H4 (cell line): ENCODE results near the gene EHMT1. TPM values are rescaled to one million over a fixed set of nuclear protein-coding genes. Genes with fewer than 3 reads are reported as not detected.
A peak's percentile ranks its signal among the peaks of the same experiment; 100 is the strongest.
"Not testable (repeated sequence)": the region's sequence is repeated elsewhere in the genome, so short reads cannot be mapped to it uniquely, and the experiment has no call there.

Source experiments
- DNase-seq: peaks from one replicate; pipeline ENCODE4 v3.0.0-alpha.2; 2015; ENCODE audit warnings: low spot score
- total RNA-seq: library from RNA; depleted of rRNA; stranded (reverse); fragments of >200 nt; shearing (Covaris generic); gene quantifications from 2 replicates; pipeline ENCODE4 v1.2.3, GENCODE V29; 2014

EHMT1 gene
- total RNA-seq, 1 experiment from 2014 or later, result 18.6 TPM

DNA sequence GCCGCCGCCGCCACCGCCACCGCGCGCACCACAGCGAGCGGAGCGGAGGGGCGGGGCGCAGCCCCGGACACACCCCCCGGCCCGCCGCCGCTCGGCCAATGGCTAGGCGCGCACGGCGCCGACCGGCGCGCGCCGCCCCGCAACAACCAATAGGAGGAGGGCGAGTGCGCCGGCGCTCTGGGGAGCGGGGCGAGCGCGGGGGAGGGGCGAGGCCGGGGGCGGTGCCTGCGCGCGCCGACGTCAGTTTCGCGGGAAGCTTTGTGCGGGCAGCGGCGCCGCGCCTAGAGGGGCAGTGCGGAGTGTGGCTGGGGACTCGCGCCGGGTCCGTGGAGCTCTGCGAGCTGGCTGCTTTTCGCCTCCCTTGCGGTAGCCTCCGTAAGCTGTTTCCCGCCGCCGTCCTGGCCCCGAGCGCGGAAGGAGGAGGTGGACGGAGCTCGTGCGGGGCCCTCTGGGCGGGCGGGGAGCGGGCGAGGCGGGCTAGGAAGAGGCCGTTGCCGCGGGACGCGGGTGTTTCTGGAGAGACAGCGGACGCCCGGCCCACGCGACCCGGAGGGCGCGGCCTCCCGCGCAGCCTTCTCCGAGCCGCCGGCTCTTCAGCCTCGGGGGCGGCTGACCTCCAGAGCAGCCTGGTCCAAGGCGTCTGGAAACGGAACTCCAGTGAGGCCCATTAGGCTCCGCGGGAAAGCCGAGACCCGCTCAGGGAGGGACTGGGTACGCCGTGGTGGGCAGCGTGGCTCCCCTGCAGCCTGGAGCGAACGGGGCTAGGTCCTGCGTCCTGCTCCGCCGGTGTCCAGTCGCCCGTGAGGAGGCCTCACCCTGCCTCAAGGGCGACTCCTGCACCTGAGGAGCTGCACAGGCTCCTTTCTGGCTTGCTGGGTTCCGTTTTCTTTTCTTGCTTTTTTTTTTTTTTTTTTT is 28.1 kb upstream of the EHMT1 start, which contains the start of gene ZMYND19:
Gene ZMYND19, minus strand, starts transcription at position 44 of the 915 bp plus-strand sequence. CDS start 249 bp downstream, outside the sequence.
- peak; percentile 66 for DNase-seq

DNA sequence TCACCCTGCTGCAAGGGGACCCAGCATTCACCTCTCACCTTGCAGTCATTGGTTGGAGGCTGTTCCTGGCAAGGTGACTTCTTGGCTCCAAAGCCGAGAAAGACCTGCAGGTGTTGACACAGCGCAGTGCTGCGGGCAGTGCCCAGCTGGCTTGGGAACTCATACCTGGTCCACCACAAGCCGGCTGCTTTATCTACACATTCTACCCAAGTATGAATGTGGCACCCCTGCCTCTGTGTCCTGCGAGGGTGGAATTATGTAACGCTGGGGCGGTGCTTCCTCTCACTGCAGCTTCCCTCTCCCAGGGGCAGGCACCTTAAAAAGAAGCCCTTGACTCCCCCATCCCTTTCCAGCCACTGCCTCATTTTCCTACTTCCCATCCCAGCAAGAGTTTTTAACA is 26.0 kb upstream of the EHMT1 start:
- DNase-seq, result no peak

- no peak for DNase-seq
Measured at GRCh38 chr9:137593176-137593575, 25.6 kb upstream of the EHMT1 start.

GRCh38 chr9:137596577-137596976 is 22.2 kb upstream of the EHMT1 start:
- DNase-seq, result not testable (repeated sequence)

DNA sequence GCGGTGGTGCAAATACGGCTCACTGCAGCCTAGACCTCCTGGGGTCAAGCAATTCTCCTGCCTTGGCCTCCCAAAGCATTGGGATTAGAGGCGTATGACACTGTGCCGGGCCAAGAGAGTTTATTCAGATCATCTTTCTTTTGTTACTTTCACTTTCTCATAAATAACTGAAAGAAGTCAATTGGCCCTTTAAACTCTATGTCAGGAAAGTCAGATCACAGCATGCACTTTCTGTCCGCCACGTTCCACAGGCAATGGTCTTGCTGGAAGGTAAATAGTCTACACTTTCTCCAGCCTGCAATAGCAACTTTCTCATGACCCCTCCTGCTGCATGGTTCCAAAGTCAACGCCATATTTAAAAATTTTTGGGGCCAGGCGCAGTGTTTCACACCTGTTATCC is 19.9 kb upstream of the EHMT1 start:
- no peak for DNase-seq

- DNase-seq, result no peak
Measured at GRCh38 chr9:137602661-137603060, 16.1 kb upstream of the EHMT1 start.

GRCh38 chr9:137603879-137604278 is 14.9 kb upstream of the EHMT1 start:
- no peak for DNase-seq

DNA sequence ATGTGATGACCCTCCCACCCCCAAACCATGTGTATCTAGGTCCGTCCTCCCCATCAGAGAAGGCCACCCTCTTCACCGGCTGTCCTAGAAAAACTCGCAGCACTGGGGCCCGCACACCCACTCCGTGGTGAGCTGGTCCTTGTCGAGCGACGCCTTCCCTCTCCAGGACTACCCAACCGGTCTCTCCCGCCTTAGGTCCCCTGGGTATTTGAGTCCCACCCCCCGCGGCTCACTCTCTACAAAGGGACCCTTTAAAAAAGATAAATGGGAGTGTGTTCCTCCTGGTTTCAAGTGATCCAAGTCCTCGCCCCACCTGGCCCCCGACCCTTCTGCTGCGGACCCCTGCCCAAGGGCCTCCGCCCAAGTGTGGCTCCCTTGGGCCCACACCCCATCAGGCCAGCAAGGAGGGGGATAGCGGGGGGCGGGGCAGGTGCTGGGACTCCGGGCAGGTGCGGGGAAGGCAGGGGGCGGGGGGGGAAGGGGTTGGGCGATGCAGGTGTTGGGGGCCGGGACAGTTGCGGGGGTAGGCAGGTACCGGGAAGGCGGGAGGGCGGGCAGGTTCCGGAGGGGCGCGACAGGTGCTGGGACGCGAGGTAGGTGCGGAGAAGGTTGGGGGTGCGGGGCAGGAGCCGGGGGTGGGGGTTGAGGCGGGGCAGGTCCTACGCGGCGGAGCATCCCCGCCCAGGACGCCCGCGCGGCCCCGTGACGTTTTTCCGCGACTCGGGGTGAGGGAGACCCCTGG is 14.3 kb upstream of the EHMT1 start:
- DNase-seq, result no peak

- DNase-seq, result peak; percentile 90
Measured at GRCh38 chr9:137605121-137606004, 13.4 kb upstream of the EHMT1 start, which contains the start of gene ARRDC1. ARRDC1 (plus strand) TSS chr9:137605686; CDS start chr9:137605718, 32 bp downstream.

GRCh38 chr9:137606005-137606621 is 12.7 kb upstream of the EHMT1 start:
- no peak for DNase-seq

- no peak for DNase-seq
Measured at GRCh38 chr9:137606734-137607138, 12.1 kb upstream of the EHMT1 start.

GRCh38 chr9:137607141-137607857 is 11.5 kb upstream of the EHMT1 start:
- DNase-seq, result no peak

DNA sequence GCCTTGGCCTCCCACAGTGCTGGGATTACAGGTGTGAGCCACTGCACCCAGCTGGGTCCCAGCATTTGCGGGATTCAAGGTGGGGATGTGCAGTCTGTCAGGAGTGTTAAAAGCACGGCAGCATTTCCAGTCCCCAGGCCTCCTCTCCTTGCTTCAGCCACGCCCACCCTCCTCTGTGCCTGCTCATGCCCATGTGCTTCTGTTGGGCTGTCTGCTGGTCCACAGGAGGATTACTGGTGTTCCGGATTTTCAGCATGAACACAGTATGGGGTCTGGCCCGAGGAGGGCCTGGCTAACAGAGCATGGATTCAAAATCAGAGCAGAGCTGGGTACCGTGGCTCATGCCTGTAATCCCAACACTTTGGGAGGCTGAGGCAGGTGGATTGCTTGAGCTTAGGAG is 7.9 kb upstream of the EHMT1 start:
- DNase-seq, result no peak

DNA sequence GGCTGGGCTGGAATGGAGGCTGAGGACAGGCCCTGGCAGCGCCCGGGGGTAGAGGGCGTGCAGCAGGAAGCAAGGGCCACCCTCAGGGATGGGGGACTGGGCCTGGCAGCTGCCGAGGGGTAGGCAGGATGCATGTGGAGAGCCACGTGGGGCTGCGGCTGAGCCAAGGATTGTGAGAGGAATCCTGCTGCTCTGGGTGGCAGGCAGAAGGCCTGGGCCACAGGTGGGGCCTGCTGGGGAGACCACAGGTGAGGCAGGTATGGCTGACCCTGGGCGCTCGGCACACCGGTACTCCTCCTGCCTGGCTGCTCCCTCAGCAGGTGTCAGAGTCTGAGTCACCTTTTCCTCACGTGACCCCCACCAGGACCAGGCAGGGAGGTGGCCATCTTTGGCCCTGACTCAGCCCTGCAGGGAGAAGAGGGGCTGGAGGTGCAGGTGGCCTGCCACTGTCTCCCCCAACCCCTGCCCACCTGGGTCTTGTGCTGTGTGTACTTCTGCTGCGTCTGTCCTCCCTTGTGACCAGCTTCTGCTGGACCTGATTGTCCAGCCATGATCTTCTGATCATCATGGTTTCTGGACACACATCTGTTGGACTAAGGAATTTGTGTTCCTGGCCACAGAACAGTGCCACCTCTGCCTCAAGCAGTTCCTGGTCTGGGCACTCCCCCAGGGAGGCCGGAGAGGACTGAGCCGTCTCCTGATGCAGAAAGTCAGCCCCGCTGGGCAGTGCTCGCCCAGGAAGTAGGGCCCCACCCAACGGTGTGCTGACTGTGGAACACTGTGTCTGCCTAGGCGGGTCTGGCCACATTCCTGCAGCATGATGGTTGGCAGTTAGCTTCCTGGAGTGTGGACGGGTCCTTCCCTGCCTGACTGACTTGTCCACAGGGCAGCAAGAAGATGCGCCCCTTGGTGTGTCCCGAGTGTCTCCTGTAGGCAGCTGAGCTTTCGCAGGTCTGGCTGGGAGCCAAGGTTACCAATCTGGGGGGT is 6.9 kb upstream of the EHMT1 start:
- DNase-seq, result peak; percentile 80

DNA sequence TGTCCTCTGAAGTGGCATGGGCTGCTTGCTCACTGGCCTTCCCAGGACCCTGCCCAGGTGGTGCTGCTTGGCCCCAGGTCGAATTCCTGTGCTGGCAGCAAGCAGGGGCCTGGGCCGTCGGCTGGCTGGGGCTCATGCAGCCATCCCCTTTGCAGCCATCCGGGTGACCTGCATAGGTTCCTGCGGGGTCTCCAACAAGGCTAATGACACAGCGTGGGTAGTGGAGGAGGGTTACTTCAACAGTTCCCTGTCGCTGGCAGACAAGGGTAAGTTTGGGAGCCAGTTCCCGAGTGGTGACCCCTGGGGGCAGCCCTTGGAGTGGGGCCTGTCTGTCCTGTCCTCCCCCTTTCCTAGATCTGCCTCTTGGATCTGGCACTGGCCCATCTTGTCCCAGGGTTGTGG is 6.1 kb upstream of the EHMT1 start:
- DNase-seq, result no peak

- DNase-seq, result no peak
Measured at GRCh38 chr9:137613259-137613658, 5.5 kb upstream of the EHMT1 start.

GRCh38 chr9:137613738-137614523 is 4.9 kb upstream of the EHMT1 start:
- DNase-seq, result no peak

DNA sequence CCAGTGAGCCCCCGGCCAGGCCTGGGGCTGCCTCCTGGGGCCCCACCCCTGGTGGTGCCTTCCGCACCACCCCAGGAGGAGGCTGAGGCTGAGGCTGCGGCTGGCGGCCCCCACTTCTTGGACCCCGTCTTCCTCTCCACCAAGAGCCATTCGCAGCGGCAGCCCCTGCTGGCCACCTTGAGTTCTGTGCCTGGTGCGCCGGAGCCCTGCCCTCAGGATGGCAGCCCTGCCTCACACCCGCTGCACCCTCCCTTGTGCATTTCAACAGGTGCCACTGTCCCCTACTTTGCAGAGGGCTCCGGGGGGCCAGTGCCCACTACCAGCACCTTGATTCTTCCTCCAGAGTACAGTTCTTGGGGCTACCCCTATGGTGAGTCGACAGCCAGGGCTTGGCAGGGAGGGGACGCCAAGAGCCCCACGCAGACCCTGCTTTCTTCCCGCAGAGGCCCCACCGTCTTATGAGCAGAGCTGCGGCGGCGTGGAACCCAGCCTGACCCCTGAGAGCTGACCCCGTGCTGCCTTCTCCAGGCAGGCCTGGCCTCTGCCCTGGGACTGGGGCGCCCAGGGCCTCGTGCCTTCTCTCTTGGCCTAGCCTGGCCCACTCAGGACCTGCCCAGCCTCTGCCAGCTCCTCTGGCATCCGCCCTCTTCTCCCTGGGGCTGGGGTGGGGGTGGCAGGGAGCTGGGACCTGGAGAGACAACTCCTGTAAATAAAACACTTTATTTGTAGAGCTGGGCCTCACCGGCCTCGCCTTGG is 4.0 kb upstream of the EHMT1 start:
- DNase-seq, result no peak
